ENCODE data around the gene GSDME.

The GSDME gene

GRCh38 chr7:24786941-24787340 is 29.7 kb upstream of the GSDME start:
- peak; percentile 77 to 98 for DNase-seq (ENCODE audit: low read depth in 2 of 2)
- TF ChIP-seq CTCF (IDR thresholded peaks at IDR 0.05; ENCODE audit: low read depth, low read length) = no peak
- H3K4me3 ChIP-seq (replicated peaks in 1 of 2; ENCODE audit: low read depth in 2 of 2, low read length in 2 of 2) = no peak overlapping the region

GRCh38 chr7:24786306-24786705 is 29.0 kb upstream of the GSDME start:
- no peak for TF ChIP-seq CTCF (IDR thresholded peaks at IDR 0.05; ENCODE audit: low read depth, low read length)
- DNase-seq (ENCODE audit: low read depth in 2 of 2) = peak; percentile 9 to 36
- no peak overlapping the region for H3K4me3 ChIP-seq (replicated peaks in 1 of 2; ENCODE audit: low read depth in 2 of 2, low read length in 2 of 2)

GRCh38 chr7:24784277-24784676 is 27.0 kb upstream of the GSDME start:
- H3K4me3 ChIP-seq (replicated peaks in 1 of 2; ENCODE audit: low read depth in 2 of 2, low read length in 2 of 2) = no peak overlapping the region
- no peak for DNase-seq (ENCODE audit: low read depth in 2 of 2)
- TF ChIP-seq CTCF (IDR thresholded peaks at IDR 0.05; ENCODE audit: low read depth, low read length) = no peak

- DNase-seq (ENCODE audit: low read depth in 2 of 2) = no peak
- TF ChIP-seq CTCF (IDR thresholded peaks at IDR 0.05; ENCODE audit: low read depth, low read length) = no peak
- no peak overlapping the region for H3K4me3 ChIP-seq (replicated peaks in 1 of 2; ENCODE audit: low read depth in 2 of 2, low read length in 2 of 2)
Measured at GRCh38 chr7:24783698-24784097, 26.4 kb upstream of the GSDME start.

DNA sequence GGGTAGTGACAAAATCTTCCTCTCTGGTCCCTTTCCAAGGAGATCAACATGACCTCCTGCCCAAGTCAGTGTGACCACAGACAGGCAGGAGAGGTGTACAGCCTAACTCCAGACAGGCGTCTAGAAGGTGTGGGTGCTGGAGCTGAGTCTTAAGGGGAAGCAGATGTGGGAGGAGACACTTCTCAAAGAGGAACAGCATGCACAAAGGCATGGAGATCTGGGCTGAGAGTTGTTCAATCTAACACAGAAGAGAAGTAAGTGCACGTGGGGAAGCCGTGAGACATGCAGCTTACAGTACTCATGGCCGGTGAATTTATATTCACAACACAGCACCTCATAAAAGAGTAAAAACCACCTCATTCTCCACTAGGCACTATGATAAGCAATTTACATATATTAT is 23.8 kb upstream of the GSDME start:
- no peak for TF ChIP-seq CTCF (IDR thresholded peaks at IDR 0.05; ENCODE audit: low read depth, low read length)
- no peak for DNase-seq (ENCODE audit: low read depth in 2 of 2)
- no peak overlapping the region for H3K4me3 ChIP-seq (replicated peaks in 1 of 2; ENCODE audit: low read depth in 2 of 2, low read length in 2 of 2)

- no peak for TF ChIP-seq CTCF (IDR thresholded peaks at IDR 0.05; ENCODE audit: low read depth, low read length)
- no peak overlapping the region for H3K4me3 ChIP-seq (replicated peaks in 1 of 2; ENCODE audit: low read depth in 2 of 2, low read length in 2 of 2)
- DNase-seq (ENCODE audit: low read depth in 2 of 2) = no peak
Measured at GRCh38 chr7:24779283-24779655, 22.0 kb upstream of the GSDME start.

- no peak overlapping the region for H3K4me3 ChIP-seq (replicated peaks in 1 of 2; ENCODE audit: low read depth in 2 of 2, low read length in 2 of 2)
- TF ChIP-seq CTCF (IDR thresholded peaks at IDR 0.05; ENCODE audit: low read depth, low read length) = no peak
- peak; percentile 73 to 93 for DNase-seq (ENCODE audit: low read depth in 2 of 2)
Measured at GRCh38 chr7:24778543-24779282, 21.4 kb upstream of the GSDME start.

Data from cardiac fibroblast (primary cell).